Mucosa of gallbladder (tissue), 1 donor: ENCODE data around the gene ZHX3. TPM values are rescaled to one million over a fixed set of nuclear protein-coding genes. Genes with fewer than 3 reads are reported as not detected.

Source experiments
- DNase-seq: peaks from one replicate; pipeline ENCODE4 v3.0.0-alpha.2; 2020; ENCODE audit warnings: low spot score
- total RNA-seq: library from RNA; stranded (reverse); gene quantifications from one replicate; pipeline ENCODE4 v1.2.1, GENCODE V29; 2021
- donor health status: DM: no; HTN: no; CAD: no.

Gene ZHX3, protein sequence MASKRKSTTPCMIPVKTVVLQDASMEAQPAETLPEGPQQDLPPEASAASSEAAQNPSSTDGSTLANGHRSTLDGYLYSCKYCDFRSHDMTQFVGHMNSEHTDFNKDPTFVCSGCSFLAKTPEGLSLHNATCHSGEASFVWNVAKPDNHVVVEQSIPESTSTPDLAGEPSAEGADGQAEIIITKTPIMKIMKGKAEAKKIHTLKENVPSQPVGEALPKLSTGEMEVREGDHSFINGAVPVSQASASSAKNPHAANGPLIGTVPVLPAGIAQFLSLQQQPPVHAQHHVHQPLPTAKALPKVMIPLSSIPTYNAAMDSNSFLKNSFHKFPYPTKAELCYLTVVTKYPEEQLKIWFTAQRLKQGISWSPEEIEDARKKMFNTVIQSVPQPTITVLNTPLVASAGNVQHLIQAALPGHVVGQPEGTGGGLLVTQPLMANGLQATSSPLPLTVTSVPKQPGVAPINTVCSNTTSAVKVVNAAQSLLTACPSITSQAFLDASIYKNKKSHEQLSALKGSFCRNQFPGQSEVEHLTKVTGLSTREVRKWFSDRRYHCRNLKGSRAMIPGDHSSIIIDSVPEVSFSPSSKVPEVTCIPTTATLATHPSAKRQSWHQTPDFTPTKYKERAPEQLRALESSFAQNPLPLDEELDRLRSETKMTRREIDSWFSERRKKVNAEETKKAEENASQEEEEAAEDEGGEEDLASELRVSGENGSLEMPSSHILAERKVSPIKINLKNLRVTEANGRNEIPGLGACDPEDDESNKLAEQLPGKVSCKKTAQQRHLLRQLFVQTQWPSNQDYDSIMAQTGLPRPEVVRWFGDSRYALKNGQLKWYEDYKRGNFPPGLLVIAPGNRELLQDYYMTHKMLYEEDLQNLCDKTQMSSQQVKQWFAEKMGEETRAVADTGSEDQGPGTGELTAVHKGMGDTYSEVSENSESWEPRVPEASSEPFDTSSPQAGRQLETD
- 47.3 TPM for total RNA-seq

DNA sequence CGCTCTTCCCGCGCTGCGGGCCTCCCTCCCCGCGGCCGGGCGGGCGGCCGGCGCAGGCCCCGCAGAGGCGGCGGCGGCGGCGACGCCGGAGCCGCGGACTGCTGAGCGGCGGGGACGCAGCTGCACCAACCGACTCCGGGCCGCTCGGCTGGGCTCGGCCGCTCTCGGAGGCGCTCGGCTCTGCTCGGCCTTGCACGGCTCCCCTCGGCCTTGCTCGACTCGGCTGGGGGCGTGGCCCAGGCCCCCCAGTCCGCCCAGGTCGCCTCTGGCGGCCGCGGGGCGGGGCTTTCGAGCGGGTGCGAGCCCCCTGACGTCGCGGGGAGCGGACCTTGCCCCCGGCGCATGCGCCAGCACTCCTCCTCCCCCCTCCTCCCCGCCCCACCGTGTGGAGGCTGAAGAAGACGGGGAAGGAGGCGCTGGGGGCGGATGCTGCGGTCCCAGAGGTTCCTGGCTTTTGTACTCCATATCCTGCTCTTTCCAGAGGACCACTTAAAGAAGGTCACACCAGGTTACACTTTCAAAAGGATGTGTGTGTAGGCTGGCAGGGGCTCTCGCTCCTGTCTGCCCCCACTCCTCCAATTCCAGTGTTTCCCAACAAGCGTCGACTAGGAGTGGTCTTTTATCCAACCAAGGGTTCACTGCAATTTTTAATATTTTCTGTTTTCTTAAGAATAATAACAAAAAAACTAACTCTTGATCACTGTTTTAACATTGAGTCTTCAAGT is at the start of gene ZHX3:
Gene ZHX3 (minus strand): TSS at position 186 of the 725 bp plus-strand sequence. CDS start 112,815 bp downstream, outside the sequence.
- peak; percentile 97 for DNase-seq

DNA sequence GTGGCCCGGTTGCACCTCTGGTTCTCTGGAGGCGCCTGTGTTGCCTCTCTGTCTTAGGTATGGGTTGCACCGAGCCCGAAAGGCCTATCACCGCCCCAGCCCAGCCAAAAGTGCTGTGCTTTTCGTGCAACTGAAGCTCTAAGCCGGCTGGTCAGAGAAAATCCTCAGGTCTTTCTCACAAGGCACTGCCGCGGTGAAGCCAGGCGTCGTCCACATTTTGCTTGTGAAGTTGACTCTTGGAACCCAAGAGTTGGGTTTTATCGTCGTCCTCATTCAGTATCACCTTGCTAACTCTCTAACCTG is 49.8 kb upstream of the ZHX3 start:
- no peak for DNase-seq

DNA sequence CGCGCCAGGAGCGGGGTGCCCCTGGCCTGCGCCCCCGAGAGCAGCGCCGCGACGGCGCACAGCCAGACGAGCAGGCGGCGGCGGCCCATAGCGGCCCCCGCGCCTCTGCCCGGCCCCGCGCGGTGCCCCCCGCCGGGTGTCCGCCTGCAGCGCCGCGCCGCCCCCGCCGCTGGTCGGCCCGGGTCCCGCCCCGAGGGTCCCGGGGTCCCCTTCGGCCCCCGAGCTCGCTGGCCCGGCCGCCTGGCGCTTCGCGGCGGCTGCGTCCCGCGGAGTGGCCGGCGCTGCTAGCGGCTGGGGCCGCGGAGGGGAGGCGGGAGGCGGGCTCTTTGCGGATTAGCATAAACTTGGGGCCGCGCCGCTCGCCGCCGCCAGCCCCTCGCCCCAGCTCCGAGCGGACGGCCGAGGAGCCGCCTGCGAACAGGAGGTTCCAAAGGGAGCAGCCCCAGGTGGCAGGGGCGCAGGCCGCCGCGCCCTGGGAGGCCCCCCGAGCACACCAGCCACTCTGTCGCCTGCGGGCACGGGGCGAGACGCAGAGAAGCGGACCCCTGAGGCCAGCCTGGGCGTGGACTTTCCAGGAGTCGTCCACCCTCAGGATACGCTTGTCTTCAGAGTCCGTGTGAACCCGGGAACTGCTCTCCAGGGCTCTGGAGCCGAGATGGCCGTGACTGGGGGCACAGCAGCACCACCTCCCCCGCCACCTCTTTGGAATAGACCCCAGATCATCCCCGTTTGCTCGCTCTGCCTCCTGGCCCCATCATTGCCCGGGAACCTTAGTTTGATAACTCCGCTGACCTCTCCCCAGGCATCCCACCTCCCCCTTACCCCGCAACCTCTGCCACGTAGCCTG is 49.2 kb upstream of the ZHX3 start, which contains the start of gene EMILIN3:
Gene EMILIN3 (minus strand): TSS at position 273 of the 847 bp plus-strand sequence. CDS start 184 bp downstream, at position 89.
- DNase-seq, result no peak

DNA sequence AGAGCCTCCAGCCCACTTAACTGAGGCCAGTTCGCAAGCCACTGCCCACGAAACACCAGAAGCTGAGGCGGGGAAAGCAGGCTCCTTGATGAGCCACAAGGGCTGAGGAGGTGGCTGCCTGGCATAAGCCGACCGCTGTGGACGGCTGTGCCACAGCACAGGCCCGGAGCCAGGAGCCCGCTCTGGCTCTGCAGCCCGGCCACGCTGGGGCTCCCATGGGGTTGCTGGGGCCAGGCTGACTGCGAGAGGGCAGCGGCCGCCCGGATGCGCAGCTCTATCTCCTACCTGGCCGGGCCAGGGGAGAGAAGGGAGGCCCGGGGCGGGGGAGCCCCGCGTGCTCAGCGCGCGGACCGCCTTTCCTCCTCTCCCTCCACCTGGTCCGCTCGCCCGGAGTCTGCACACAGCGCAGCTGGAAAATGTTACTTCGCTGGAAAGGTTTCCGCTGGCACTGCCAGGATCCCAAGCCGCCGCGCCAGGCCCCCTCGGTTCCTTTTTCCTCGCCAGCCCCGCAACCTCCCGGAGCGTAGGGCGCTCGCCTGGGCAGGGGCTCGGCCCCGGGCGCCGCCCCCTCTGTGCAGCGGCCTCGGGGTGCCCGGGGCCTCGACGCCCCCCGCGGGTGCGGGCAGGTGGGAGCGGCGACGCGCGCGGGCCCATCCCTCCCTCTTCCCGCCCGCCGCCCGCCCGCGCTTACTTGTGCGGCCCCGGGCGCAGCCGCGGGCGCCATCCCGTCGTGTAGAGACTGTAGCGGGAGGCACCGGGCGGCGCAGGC is 48.4 kb upstream of the ZHX3 start:
- no peak for DNase-seq

DNA sequence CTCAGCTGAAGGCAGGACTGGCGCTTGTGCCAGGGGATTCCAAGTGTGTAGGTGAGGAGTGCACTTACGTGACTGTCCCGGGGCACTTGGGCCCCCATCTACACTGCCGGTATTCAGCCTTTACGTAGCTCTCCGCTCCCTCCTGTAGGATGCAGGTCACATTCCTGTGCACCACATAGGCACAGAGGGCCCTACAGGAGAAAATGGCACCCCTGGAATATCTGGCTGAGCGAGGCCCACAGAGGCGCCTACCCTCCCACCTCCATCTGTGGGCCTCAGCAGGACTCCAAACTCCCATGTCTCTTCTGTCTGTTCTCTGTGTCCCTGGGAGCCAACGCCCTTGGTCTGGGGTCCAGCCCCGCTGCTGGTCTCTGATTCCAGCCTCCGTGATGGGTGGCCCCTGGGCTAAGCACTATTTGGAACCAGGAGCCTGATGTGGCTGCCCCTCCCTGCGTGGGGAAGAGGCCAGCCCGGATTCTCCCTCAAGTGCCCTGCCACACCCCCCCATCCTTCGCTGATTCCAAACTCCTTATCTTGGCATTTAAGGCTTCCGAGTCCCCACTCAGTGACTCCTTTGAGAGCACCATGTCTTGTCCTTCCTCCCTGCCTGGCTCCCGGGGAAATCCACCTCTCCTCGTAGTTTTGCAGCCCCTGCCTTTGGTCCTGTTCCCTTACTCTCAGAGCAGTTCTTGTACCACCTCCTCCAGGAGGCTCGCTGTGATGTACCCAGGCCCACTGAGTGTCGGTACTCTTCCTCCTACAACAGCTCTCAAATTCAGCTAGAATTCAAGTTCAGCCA is 47.6 kb upstream of the ZHX3 start:
- no peak for DNase-seq

DNA sequence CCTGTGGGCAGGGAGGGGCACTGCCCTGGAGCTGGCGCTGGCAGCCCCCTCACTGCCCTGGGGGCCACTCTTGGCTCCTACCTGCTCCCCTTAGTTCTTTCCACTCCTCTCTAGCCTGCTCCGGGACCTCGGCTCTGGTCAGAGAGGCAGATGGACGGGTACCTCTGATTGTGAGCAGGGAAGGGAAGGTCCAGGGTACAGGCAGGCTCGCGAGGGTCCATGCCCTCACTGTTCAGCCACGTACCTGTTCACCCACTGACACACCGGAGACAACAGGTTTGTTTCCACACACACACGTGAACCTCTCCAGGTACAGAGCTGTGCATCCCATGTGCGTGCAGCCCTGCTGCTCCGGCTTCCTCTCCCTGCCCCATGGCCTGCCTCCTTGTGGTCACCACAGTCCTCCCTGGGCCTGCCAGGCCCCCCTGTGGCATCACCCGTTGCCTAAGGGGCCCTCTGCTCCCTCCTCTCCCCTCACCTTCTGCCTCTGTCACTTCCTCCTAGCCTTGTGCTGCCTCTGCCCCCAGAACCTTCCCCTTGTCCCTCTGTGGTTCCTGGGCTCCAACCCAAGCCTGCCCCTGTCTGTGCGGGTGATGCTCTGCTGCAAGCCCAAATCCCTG is 46.8 kb upstream of the ZHX3 start:
- DNase-seq, result no peak

DNA sequence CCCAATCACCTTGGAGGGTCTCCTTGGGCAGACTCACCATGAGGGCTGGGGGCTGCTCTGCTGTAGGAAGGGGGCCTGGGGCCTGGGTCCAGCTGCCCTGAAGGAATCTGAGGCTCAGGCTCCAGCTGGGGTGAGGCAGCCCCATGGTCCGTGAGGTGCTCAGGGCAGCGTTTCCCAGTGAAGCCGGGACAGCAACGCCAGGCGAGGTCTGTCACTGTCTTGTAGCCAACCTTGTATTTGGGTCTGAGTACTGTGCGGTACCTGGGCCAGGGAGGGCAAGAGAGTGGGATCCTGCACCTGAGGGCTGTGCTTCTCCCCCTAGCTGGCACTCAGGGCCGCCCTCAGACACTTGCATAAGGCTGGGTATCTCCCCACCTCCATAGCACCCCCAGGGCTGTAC is 46.1 kb upstream of the ZHX3 start:
- no peak for DNase-seq

DNA sequence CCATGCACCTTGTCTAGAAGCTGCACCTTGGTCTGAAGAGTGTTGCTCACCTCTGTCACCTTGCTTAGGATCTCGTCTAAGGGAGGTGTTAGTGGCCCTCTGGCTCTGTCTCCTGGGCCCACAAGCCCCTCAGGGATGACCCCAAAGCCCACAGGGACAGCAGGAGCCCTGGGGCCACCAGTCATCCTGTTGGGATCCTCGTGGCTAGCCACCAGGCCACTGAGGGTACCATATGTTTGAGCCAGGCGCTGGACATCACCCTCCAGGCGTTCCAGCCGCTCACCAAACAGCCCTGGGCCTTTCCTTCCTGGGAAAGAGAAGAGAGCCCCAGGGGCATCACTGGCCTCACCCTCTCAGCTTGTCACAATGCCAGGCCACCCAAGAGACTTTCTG is 45.2 kb upstream of the ZHX3 start:
- no peak for DNase-seq

DNA sequence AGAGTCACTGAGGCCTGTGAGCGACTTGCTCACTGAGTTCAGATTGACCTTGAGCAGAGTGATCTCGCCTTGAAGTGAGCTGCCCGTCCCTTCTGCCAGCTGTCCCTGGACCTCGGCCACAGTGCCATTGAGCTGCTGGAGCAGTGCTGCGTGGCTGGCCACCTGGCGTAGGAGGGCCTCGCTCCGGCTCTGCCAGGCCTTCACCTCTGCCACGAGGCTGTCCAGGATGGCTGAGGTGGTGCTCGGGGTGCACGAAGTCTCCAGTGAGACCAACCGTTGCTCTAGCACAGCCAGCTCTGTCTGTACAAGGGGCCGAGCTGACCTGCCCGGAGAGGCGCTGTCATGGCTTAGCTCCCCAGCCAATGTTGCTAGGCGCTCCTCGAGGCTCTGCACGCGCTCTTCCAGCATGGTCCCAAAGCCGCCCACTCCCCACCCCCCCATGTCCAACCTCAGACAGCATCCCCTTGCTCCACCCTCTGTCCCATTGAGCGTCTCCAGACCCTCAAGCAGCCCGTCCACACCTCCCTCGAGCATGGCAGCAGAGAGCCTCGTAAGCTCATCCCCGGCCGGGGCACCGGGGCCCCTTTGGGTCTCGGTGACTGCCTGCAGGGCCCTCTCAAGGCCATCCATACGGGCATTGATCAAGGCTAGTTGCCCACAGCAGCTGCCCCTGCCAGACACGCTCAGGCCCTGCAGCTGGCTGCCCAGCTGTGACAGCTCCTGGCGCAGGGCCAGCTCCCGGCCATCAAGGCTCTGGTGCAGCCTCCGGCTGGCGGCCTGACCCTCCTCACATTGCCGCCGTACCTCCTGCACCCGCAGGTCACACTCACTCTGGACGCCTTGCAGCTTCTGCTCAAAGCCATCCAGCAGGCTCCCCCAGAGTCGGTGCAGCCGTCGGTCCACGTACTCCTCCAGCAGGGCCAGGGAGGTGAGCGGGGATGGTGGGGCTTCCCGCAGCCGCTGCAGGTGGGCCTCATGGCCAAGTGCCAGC is 44.5 kb upstream of the ZHX3 start:
- no peak for DNase-seq

DNA sequence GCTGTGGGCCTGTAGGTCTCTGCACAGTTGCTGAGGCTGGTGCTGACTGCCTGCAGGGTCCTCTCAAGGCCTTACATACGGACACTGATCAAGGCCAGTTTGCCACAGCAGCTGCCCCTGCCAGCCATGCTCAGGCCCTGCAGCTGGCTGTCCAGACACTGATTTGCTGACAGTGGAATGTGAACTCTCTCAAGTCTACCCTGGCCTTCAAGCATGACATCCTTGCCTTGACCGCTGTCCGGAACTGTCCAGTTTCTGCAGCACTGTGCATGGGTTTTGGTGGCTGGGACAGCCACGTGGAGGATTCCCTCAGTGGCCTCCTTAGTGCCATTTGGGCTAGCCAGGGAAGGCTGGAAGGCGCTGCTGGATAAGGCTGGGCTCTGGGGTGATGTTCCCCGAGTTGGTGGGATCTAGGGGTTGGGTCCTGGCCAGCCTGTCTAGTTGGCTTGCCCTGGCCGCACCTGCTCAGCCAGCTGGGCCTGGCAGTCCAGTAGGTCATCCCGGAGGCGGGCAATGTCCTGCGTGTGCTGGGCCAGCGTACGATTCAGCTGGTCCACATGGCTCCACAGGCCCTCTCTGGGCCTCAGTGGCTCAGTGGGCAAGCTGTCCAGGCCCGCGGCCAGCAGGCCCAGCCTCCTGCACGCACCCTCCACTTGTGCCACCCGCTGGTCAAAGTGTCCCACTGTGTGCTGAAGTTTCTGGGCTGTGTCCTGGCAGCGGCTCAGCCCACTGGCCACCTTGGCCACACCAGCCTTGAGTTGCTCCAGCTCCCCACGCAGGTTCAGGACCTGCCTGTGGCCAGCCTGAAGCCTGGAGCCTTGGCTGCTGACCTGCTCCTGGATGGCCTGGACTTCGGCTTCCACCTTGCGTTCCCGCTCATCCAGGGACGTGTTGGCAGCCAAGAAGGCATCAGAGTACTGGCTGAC is 43.6 kb upstream of the ZHX3 start:
- DNase-seq, result no peak

DNA sequence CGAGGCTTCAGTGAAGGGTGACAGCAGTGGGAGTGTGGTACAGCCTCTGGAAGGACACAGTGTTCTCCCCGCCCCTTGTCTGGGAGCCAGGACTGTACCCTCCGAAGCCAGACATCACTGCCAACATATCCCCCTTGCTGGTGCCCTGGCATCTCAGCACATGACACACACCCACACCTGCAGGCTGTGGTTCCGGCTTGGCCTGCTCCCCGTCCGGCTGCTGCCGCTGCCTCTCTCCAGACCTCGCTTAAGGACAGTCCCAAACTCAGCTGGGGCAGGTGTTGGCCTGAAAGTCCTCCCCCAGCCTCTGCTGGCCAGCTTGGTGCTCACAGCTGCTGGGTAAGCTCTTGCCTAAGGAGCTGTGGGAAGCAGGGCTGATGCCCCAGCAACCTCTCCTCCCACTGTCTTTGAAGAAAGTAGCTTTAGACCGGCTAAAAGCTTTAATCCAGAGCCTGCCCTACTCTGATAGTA is 42.0 kb upstream of the ZHX3 start:
- no peak for DNase-seq

DNA sequence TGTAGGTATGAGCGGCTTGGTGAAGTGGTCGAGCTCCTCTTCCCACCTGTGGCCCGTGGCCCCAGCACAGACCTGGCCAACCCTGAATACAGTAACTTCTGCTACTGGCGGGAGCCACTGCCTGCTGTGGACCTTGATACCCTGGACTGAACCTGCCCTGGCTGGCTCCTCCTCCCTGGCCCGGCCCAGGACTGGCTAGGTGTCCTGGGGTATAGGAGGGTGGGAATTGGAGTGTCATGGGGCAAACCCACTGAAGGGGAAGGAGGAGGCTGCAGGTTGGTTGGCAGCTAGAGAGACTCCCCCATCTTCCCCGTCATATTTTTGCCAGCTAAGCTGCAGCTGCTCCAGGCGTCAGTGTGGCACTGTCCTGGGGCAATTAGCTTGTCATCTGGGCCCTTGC is 41.2 kb upstream of the ZHX3 start:
- DNase-seq, result no peak

DNA sequence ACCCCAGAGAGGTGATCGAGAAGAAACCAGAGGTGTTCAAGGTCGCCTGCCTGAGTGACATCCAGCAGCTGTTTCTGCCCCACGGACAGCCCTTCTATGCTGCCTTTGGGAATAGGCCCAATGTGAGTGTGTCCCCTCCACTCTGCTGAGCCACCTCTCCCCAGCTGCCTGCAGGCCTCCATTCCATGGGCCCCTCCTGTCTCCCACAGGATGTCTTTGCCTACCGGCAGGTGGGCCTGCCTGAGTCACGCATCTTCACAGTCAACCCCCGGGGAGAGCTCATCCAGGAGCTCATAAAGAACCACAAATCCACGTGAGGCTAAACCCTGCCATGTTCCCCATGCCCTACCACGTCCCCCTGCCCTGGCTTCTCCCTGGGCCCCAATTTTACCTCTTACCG is 40.7 kb upstream of the ZHX3 start:
- DNase-seq, result no peak

DNA sequence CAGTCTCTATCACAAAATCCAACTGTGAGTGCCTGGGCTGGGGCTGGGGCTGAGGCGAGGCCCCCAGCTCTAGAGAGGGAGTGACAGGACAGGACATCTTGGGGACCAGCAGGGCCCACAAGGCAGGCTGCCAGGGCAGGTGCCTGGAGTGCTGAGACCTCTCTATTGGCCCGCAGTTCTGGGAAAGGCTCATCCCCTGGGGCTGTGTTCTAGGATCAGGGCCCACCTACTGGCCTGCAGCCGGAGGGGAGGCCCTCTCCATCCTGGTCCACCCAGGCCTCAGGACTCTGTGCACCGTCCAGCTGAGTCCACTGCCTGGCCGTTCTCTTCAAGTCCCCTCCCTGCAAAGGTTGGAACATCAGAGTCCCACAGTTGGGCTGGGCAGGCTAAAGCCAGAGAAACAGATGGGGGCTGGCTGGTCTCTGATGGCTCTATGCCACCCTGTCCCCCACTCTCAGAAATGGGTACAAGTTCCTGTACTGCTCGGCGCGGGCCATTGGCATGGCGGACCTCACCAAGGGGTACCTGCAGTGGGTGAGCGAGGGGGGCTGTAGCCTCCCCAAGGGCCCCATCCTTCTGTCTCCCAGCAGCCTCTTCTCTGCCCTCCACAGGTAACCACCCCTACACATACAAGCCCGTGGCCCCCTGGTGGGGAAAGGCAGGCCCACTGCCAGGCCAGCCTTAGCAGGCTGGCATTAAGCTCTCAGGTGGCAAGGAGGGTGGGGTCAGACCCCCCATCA is 40.1 kb upstream of the ZHX3 start:
- DNase-seq, result no peak

DNA sequence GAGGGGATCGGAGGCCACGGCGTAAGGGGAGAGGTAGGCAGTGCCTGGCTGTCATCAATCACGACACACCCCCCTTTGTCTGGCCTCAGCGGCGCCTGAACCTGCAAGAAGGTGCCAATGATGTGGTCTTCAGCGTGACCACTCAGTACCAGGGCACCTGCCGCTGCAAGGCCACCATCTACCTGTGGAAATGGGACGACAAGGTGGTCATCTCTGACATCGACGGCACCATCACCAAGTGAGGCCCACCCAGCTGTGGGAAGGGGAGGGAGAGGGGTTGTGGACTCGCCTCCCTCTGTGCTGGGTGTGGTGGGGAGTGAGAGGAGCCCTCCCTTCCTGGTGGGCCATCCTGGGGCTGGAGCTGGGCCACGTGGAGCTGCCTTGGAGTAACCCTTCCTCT is 39.4 kb upstream of the ZHX3 start:
- no peak for DNase-seq
